NB4 (cell line): ENCODE data around the gene PDE9A.

Experiments
- MYC ChIP-seq: IDR thresholded peaks from 2 replicates; pipeline ENCODE4 v1.6.1; 2011; ENCODE audit warnings: low read depth, low read length
- POLR2A ChIP-seq: IDR thresholded peaks from 2 replicates; pipeline ENCODE4 v1.6.1; 2011; ENCODE audit warnings: mild to moderate bottlenecking; ENCODE audit not compliant: insufficient read length; ENCODE audit errors: extremely low read depth
- TF ChIP-seq, protein P1 (sequence below): IDR thresholded peaks from one replicate; pipeline ENCODE4 v1.5.1; 2012; ENCODE audit warnings: low read depth, low read length
- TF ChIP-seq, protein P2 (sequence below): IDR thresholded peaks from 2 replicates; pipeline ENCODE4 v1.6.1; 2011; ENCODE audit warnings: low read depth, low read length

DNA sequence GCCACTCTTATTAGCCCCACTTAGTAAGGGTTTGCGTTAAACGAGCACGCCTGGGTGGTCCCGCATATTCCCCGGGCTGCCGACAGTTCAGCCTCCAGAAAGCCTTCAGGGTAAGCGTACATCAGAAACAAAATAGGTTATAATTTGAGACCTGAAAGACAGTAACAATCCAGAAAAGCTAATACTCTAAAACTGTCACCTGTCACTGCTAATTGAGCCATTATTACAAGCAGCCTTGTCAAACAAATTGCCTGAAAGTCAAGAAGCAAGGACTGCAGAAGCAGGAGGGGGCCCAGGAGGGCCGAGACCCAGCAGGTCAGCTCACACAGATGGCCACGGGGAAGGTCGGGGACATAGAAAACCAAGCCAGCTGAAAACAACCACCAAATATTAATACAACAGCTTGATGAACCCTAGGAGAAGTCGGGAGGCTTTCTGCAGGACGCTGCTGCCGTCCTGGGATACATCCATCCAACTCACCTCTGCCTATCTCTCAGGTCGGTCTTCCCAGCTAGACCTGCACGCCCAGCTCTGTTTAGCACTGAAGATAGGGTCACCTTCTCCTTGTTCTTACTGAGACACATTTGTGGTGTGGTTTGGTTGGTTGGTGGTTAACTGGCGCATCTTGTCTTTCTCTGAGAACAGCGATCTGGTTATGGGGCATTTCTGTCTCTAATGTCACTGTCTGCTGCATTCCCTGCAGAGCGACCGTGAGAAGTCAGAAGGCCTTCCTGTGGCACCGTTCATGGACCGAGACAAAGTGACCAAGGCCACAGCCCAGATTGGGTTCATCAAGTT lies 115.1 kb downstream of the PDE9A start:
- TF ChIP-seq, protein P1, sequence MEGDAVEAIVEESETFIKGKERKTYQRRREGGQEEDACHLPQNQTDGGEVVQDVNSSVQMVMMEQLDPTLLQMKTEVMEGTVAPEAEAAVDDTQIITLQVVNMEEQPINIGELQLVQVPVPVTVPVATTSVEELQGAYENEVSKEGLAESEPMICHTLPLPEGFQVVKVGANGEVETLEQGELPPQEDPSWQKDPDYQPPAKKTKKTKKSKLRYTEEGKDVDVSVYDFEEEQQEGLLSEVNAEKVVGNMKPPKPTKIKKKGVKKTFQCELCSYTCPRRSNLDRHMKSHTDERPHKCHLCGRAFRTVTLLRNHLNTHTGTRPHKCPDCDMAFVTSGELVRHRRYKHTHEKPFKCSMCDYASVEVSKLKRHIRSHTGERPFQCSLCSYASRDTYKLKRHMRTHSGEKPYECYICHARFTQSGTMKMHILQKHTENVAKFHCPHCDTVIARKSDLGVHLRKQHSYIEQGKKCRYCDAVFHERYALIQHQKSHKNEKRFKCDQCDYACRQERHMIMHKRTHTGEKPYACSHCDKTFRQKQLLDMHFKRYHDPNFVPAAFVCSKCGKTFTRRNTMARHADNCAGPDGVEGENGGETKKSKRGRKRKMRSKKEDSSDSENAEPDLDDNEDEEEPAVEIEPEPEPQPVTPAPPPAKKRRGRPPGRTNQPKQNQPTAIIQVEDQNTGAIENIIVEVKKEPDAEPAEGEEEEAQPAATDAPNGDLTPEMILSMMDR, result no peak
- TF ChIP-seq POLR2A, result no peak
- TF ChIP-seq, protein P2, sequence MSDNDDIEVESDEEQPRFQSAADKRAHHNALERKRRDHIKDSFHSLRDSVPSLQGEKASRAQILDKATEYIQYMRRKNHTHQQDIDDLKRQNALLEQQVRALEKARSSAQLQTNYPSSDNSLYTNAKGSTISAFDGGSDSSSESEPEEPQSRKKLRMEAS, result no peak
- no peak for TF ChIP-seq MYC
